IPS DF 6.9 (cell line): Measurements from ENCODE around the gene ORC3.
"Not testable (repeated sequence)": the region's sequence is repeated elsewhere in the genome, so short reads cannot be mapped to it uniquely, and the experiment has no call there.

Experiments used
- DNase-seq: peaks from one replicate; pipeline ENCODE4 v3.0.0-alpha.2; 2013; ENCODE audit warnings: low read depth, low spot score
- H3K27ac ChIP-seq: one replicate; pipeline ENCODE4 v1.5.1; 2013; ENCODE audit warnings: low read length, control low read depth
- H3K27me3 ChIP-seq: 2 replicates; pipeline ENCODE4 v1.6.1; 2013; ENCODE audit warnings: mild to moderate bottlenecking, low read length; ENCODE audit not compliant: control insufficient read depth, insufficient read depth
- H3K36me3 ChIP-seq: 2 replicates; pipeline ENCODE4 v1.6.1; 2013; ENCODE audit warnings: low read length; ENCODE audit not compliant: control insufficient read depth, insufficient read depth
- H3K4me1 ChIP-seq: 2 replicates; pipeline ENCODE4 v1.6.1; 2013; ENCODE audit warnings: low read length; ENCODE audit not compliant: control insufficient read depth, insufficient read depth
- H3K4me3 ChIP-seq: 2 replicates; pipeline ENCODE4 v1.5.1; 2013; ENCODE audit warnings: mild to moderate bottlenecking, low read length
- H3K9me3 ChIP-seq: 2 replicates; pipeline ENCODE4 v1.6.1; 2013; ENCODE audit warnings: low read length, inconsistent platforms; ENCODE audit not compliant: control insufficient read depth, insufficient read depth
- WGBS: extraction: QIAGEN DNeasy Blood & Tissue Kit; methylation state at CpG from one replicate; pipeline ENCODE4 v1.1.7; 2013; ENCODE audit warnings: mixed read lengths, missing lambda C conversion rate; ENCODE audit not compliant: insufficient read length, insufficient coverage; 5-methylcytosine and 5-hydroxymethylcytosine counted together

Gene ORC3

GRCh38 chr6:87687893-87688292 lies 98.0 kb downstream of the ORC3 start:
- H3K27me3 ChIP-seq, H3K4me1 ChIP-seq, H3K9me3 ChIP-seq, H3K4me3 ChIP-seq, H3K27ac ChIP-seq, DNase-seq, H3K36me3 ChIP-seq: not testable (repeated sequence)
- no CpG with 5 or more reads among the region's 9 CpGs for WGBS

GRCh38 chr6:87690441-87690840 lies 100.5 kb downstream of the ORC3 start:
- no peaks in the 10 kb centered on the region for H3K36me3 ChIP-seq
- no peaks in the 10 kb centered on the region for H3K9me3 ChIP-seq
- no peak overlapping the region for H3K4me3 ChIP-seq
- no peaks in the 10 kb centered on the region for H3K4me1 ChIP-seq
- no peaks in the 10 kb centered on the region for H3K27me3 ChIP-seq
- no peak for DNase-seq
- no CpG with 5 or more reads among the region's 3 CpGs for WGBS
- no peak overlapping the region for H3K27ac ChIP-seq

DNA sequence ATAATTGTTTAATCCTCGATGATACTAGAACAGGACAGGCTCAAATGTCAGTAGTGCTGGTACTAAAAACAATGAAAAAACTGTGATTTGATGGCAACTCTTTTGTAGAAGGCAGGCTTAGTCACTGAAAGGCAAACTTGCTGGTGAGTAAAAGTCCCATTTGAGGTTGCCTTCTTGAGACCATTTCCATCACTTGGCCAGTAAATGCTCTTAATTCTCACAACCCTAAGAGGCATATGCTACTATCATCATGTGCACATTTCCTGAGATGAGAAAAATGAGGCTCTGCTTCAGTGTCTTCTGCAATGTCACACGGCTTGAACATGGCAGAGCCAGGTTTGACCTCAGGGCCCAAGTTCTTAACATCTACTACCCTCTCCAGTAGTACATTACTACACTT lies 102.2 kb downstream of the ORC3 start:
- H3K27me3 ChIP-seq: no peaks in the 10 kb centered on the region
- no peaks in the 10 kb centered on the region for H3K4me1 ChIP-seq
- H3K36me3 ChIP-seq: no peaks in the 10 kb centered on the region
- no peak overlapping the region for H3K4me3 ChIP-seq
- WGBS: no CpG with 5 or more reads among the region's 2 CpGs
- DNase-seq: no peak
- no peak overlapping the region for H3K27ac ChIP-seq
- H3K9me3 ChIP-seq: no peaks in the 10 kb centered on the region

- not testable (repeated sequence) for H3K4me3 ChIP-seq, H3K4me1 ChIP-seq, H3K27ac ChIP-seq, DNase-seq, H3K27me3 ChIP-seq, H3K36me3 ChIP-seq, H3K9me3 ChIP-seq
- WGBS: no CpG with 5 or more reads among the region's 12 CpGs
Observed at GRCh38 chr6:87696817-87697216, 106.9 kb downstream of the ORC3 start.

DNA sequence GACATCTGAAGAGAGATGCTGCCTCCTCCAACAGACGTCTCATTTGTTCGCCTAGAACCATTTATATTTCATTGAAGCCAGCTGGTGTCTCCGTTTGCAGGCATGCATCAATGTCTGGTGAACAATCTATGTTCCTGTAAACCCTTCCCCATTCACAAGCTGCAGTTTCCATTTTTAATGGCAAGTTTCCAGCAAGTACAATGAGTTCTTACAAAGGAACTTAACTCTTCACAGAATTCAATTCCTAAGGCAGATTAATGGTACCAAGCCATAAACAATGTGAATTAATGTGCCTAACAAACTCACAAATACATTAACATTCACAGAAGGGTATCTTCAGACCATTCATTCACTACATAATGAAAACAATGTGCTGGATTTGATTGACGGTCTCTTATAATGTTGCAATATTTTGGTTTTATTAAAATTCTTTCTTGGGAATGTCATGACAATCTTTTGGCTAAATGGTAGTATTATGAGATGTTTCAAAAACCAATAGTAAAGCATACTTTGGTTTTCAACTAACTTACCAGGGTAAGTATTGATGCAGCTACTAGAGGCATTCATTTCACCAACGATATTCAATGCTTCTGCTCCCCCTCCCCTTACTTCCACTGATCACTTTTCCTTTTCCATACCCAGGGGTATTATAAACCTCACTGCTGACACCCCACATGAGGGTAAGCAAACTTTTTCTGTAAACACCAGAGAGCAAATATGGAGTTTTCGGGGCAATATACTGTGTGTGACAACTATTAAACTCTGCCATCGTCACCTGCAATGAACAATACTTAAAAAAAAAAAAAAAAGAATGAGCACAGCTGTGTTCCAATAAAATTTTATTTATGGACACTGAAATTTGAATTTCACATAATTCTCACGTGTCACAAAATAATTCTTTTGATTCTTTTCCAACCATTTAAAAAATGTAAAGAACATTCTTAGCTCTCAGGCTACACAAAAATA lies 107.9 kb downstream of the ORC3 start:
- DNase-seq: no peak
- no CpG with 5 or more reads among the region's 8 CpGs for WGBS
- Histone ChIP-seq H3K9me3 (no peaks in the 10 kb centered on the region), H3K36me3 (no peaks in the 10 kb centered on the region), H3K27ac (no peak overlapping the region), H3K4me3 (peak overlapping the region; percentile 10; the same call in 1 of the 2 replicates), H3K27me3 (no peaks in the 10 kb centered on the region), H3K4me1 (no peaks in the 10 kb centered on the region)

DNA sequence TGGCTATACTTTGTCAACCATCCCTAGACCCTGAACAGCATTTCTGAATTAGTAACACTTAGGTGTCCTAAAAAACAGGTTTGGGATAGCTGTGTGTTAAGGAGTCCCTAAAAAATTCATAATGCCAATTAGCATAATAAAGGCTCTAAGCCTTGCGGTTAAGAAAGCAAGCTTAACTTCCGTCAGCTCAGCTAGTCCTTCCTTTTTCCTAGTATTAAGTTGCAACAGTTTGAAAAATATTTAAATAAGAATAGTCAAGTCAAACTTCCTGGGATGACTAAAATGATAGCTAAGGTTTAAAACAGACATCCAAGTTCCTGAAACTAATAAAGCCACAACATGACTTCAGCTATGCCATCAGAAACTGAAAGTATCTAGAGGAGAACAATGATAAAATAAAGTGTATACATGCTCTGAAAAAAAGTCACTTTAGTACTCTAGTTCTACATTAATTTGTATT lies 108.6 kb downstream of the ORC3 start:
- DNase-seq: no peak

GRCh38 chr6:87699576-87699975 lies 109.6 kb downstream of the ORC3 start:
- Histone ChIP-seq H3K4me1 (no peaks in the 10 kb centered on the region), H3K9me3 (no peaks in the 10 kb centered on the region), H3K4me3 (peak overlapping the region; percentile 33; the same call in 1 of the 2 replicates), H3K27me3 (no peaks in the 10 kb centered on the region), H3K36me3 (no peaks in the 10 kb centered on the region), H3K27ac (no peak overlapping the region)
- no peak for DNase-seq
- no CpG with 5 or more reads among the region's 4 CpGs for WGBS

More for the DNA sequence above, 108.6 kb downstream of the ORC3 start:
- WGBS: no CpG with 5 or more reads among the region's 2 CpGs
- Histone ChIP-seq H3K4me1 (no peaks in the 10 kb centered on the region), H3K27me3 (no peaks in the 10 kb centered on the region), H3K36me3 (no peaks in the 10 kb centered on the region), H3K27ac (no peak overlapping the region), H3K9me3 (no peaks in the 10 kb centered on the region), H3K4me3 (peak overlapping the region; percentile 10; the same call in 1 of the 2 replicates)

DNA sequence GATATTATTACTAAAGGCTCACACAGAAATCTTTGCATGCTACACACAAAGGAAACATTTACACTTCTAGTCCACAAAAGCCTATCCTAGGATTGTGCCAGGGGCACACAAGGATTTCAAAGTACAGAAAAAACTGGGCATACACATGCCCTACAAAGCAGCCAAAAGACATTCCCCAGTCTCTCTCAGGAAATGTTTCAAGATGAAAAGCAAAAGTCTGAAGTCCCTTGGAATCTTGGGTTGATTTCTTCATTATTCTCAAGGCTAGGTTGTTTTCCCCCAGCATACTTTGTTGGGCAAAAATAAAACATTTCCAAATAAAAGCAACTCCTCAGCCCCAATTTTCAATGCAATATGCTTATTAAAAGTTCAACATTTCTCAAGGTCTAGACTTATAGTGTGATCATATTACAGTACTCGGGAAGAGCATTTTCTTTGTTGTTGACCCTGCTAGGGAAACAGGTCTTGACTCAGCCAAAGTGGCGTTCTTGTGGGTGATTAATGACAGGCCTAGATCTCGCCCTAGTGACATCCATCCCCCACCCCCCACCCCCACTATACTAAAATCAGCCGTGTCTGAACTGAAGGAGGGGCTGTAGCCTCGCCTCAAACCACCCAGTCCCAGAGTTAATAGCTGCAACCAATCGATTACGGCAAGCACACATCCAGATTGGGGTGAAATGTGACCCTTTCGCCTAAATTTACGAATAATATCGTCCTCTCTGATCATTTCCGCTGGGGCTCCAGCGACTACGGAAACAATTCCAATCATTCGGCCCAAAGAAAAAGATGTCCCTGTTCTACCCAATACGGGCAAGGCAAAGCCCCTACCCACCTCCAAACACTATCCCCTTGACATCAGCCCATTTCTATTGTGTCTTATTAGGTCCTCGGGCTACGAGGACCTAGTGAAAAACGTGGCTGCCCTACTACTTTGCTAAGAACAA lies 110.7 kb downstream of the ORC3 start:
- no peak overlapping the region for H3K27ac ChIP-seq
- DNase-seq: no peak
- H3K9me3 ChIP-seq: no peaks in the 10 kb centered on the region
- H3K4me3 ChIP-seq: peak overlapping the region; percentile 71
- no CpG with 5 or more reads among the region's 18 CpGs for WGBS
- no peaks in the 10 kb centered on the region for H3K27me3 ChIP-seq
- no peaks in the 10 kb centered on the region for H3K4me1 ChIP-seq
- H3K36me3 ChIP-seq: no peaks in the 10 kb centered on the region

GRCh38 chr6:87701344-87701675 lies 111.4 kb downstream of the ORC3 start:
- H3K9me3 ChIP-seq: no peaks in the 10 kb centered on the region
- H3K27ac ChIP-seq: no peak overlapping the region
- H3K4me1 ChIP-seq: no peaks in the 10 kb centered on the region
- no peaks in the 10 kb centered on the region for H3K27me3 ChIP-seq
- peak overlapping the region; percentile 71 for H3K4me3 ChIP-seq
- no peaks in the 10 kb centered on the region for H3K36me3 ChIP-seq
- no peak for DNase-seq
- WGBS: no CpG with 5 or more reads among the region's 36 CpGs
